WTC11 (cell line): Measurements from ENCODE around the gene PSMD8.

ENCODE experiments used
- ATF6 ChIP-seq: sonication (generic); formaldehyde crosslinking; IDR thresholded peaks from 2 replicates; pipeline ENCODE4 v1.8.1; 2023; ENCODE audit warnings: mild to moderate bottlenecking, missing genetic modification reagents
- CREB1 ChIP-seq: sonication (generic); formaldehyde crosslinking; IDR thresholded peaks from 2 replicates; pipeline ENCODE4 v1.8.0; 2023; ENCODE audit warnings: mild to moderate bottlenecking, missing genetic modification reagents
- CTCF ChIP-seq: fragments of 200-600 bp; IDR thresholded peaks from 2 replicates; pipeline ENCODE4 v1.8.0; 2022; ENCODE audit warnings: antibody characterized with exemption
- E2F4 ChIP-seq: sonication (generic); formaldehyde crosslinking; IDR thresholded peaks from 2 replicates; pipeline ENCODE4 v1.8.1; 2022; ENCODE audit warnings: low read depth, mild to moderate bottlenecking, moderate library complexity, missing genetic modification reagents, borderline replicate concordance
- ELF4 ChIP-seq: sonication (generic); formaldehyde crosslinking; IDR thresholded peaks from 2 replicates; pipeline ENCODE4 v1.8.1; 2022; ENCODE audit warnings: low read depth, mild to moderate bottlenecking, moderate library complexity, missing genetic modification reagents
- FOXJ3 ChIP-seq: sonication (generic); formaldehyde crosslinking; IDR thresholded peaks from 2 replicates; pipeline ENCODE4 v1.9.0; 2021; ENCODE audit warnings: missing genetic modification reagents, mild to moderate bottlenecking, borderline replicate concordance
- FOXP1 ChIP-seq: sonication (generic); formaldehyde crosslinking; IDR thresholded peaks from 2 replicates; pipeline ENCODE4 v1.8.0; 2022; ENCODE audit warnings: missing genetic modification reagents, mild to moderate bottlenecking, moderate library complexity, borderline replicate concordance
- HMGXB4 ChIP-seq: sonication (generic); formaldehyde crosslinking; IDR thresholded peaks from 2 replicates; pipeline ENCODE4 v1.8.1; 2023; ENCODE audit warnings: mild to moderate bottlenecking, moderate library complexity, missing genetic modification reagents
- JUN ChIP-seq: sonication (generic); formaldehyde crosslinking; IDR thresholded peaks from 2 replicates; pipeline ENCODE4 v1.8.0; 2023; ENCODE audit warnings: mild to moderate bottlenecking, missing genetic modification reagents
- NR1H2 ChIP-seq: sonication (generic); formaldehyde crosslinking; IDR thresholded peaks from 2 replicates; pipeline ENCODE4 v1.9.0; 2021; ENCODE audit warnings: mild to moderate bottlenecking, moderate library complexity, missing genetic modification reagents
- USF1 ChIP-seq: sonication (generic); formaldehyde crosslinking; IDR thresholded peaks from 2 replicates; pipeline ENCODE4 v1.8.0; 2022; ENCODE audit warnings: mild to moderate bottlenecking, missing genetic modification reagents
- USF2 ChIP-seq: sonication (generic); formaldehyde crosslinking; IDR thresholded peaks from 2 replicates; pipeline ENCODE4 v1.8.1; 2023; ENCODE audit warnings: mild to moderate bottlenecking, missing genetic modification reagents, moderate library complexity
- ZBTB21 ChIP-seq: sonication (generic); formaldehyde crosslinking; IDR thresholded peaks from 2 replicates; pipeline ENCODE4 v1.8.1; 2023; ENCODE audit warnings: mild to moderate bottlenecking, missing genetic modification reagents, borderline replicate concordance
- ZNF532 ChIP-seq: fragments of 250-450 bp; sonication (Bioruptor Pico); IDR thresholded peaks from 2 replicates; pipeline ENCODE4 v1.9.0; 2021; ENCODE audit warnings: mild to moderate bottlenecking, borderline replicate concordance

- no peak for TF ChIP-seq JUN
- TF ChIP-seq CTCF, result no peak
- no peak for TF ChIP-seq E2F4 (CRISPR knock-in tag)
- TF ChIP-seq NR1H2 (CRISPR knock-in tag), result no peak
- no peak for TF ChIP-seq HMGXB4 (CRISPR knock-in tag)
- TF ChIP-seq USF1, result no peak
- no peak for TF ChIP-seq USF2 (CRISPR knock-in tag)
- no peak for TF ChIP-seq ATF6 (CRISPR knock-in tag)
- no peak for TF ChIP-seq FOXJ3 (CRISPR knock-in tag)
- TF ChIP-seq ZBTB21, result no peak
- TF ChIP-seq FOXP1, result no peak
- no peak for TF ChIP-seq ZNF532 (CRISPR knock-in tag)
- no peak for TF ChIP-seq CREB1 (CRISPR knock-in tag)
- TF ChIP-seq ELF4 (CRISPR knock-in tag), result no peak
These were observed 9.4 kb downstream of the PSMD8 start for GRCh38 chr19:38383743-38384142.
